Calu3 (cell line): Measurements from ENCODE around the gene GGT7. TPM values are rescaled to one million over a fixed set of nuclear protein-coding genes. Genes with fewer than 3 reads are reported as not detected.

ENCODE experiments used
- BruUV-seq: library from RNA; stranded (reverse); fragments of 400-500 nt; replicated peaks from 2 replicates; lab custom pipeline; 2021; lab: Mats Ljungman, UMichigan
- CTCF ChIA-PET: fragments of 300-600 bp; sonication (Branson Sonifier 250); formaldehyde crosslinking; loops from one replicate; lab custom pipeline; 2022; ENCODE audit warnings: antibody characterized with exemption; lab: Charles Lee
- DNase-seq: peaks from one replicate; pipeline ENCODE4 v3.0.0; 2022
- H3K27ac Mint-ChIP-seq: one replicate; pipeline ENCODE4 v1.8.0; 2022; ENCODE audit warnings: mixed read lengths; ENCODE audit not compliant: unreplicated experiment
- H3K27me3 Mint-ChIP-seq: one replicate; pipeline ENCODE4 v1.8.0; 2022; ENCODE audit warnings: mixed read lengths; ENCODE audit not compliant: unreplicated experiment
- H3K36me3 Mint-ChIP-seq: one replicate; pipeline ENCODE4 v1.8.0; 2022; ENCODE audit warnings: mild to moderate bottlenecking, moderate library complexity, mixed read lengths; ENCODE audit not compliant: insufficient read depth, unreplicated experiment
- H3K4me1 Mint-ChIP-seq: one replicate; pipeline ENCODE4 v1.8.0; 2022; ENCODE audit warnings: mild to moderate bottlenecking, low read depth, mixed read lengths; ENCODE audit not compliant: unreplicated experiment
- H3K4me3 Mint-ChIP-seq: one replicate; pipeline ENCODE4 v1.8.0; 2022; ENCODE audit warnings: mild to moderate bottlenecking, low read depth, moderate library complexity, mixed read lengths; ENCODE audit not compliant: unreplicated experiment
- H3K9me3 Mint-ChIP-seq: one replicate; pipeline ENCODE4 v1.8.0; 2022; ENCODE audit warnings: low read depth, mixed read lengths; ENCODE audit not compliant: unreplicated experiment
- intact Hi-C: fragments of 100-400 bp; cut with micrococcal nuclease; formaldehyde crosslinking; loops from one replicate; pipeline ENCODE4 v1.10.0; 2022; ENCODE audit not compliant: unreplicated experiment
- total RNA-seq: library from RNA; stranded (reverse); gene quantifications from 2 replicates; pipeline ENCODE4 v1.2.3, GENCODE V29; 2022
- TF ChIP-seq, protein P1 (sequence below): fragments of 200-600 bp; IDR thresholded peaks from one replicate; pipeline ENCODE4 v1.8.0; 2022; ENCODE audit warnings: antibody characterized with exemption; ENCODE audit not compliant: unreplicated experiment

The GGT7 gene
- total RNA-seq, 1 experiment from 2014 or later, result 16.2 TPM

DNA sequence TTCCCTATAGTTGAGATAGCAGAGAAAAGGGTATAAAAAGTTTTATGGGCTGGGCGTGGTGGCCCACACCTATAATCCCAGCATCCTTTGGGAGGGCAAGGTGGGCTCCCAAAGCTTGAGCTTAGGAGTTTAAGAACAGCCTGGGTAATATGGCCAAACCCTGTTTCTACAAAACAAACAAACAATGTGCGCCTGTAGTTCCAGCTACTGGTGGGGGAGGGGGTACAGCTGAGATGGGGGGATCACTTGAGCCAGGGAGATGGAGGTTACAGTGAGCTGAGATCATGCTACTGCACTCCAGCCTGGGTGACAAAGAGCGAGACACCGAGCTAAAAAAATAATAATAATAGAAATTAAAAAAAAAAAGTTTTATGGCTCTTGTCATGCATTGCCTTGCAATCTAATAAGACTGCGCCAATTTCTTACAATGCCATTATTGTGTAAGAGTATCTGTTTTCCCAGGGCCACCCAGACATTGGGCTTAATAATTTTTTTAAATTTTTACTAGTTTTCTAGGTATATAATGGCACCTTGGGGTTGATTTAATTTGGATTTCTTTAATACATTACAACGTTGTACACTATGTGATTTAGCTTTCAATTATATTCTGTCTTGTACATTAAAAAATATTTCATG lies 7.7 kb upstream of the GGT7 start:
- H3K4me1 Mint-ChIP-seq, result peaks cover 25% of the 10 kb centered on the region
- no peak overlapping the region for H3K4me3 Mint-ChIP-seq
- peaks cover 19% of the 10 kb centered on the region for H3K36me3 Mint-ChIP-seq
- no peaks in the 10 kb centered on the region for H3K9me3 Mint-ChIP-seq
- intact Hi-C loops, result no loop called here
- no peak for DNase-seq
- no peak overlapping the region for H3K27ac Mint-ChIP-seq
- BruUV-seq, result no TSS peak
- no peaks in the 10 kb centered on the region for H3K27me3 Mint-ChIP-seq
- CTCF ChIA-PET, result interaction anchor here (0.6 to 1.6 kb wide), 5 partner anchors 11 to 574 kb away, joined by 3 to 12 read pairs (median 5); no protein-coding TSS in a partner anchor
- TF ChIP-seq, protein P1, sequence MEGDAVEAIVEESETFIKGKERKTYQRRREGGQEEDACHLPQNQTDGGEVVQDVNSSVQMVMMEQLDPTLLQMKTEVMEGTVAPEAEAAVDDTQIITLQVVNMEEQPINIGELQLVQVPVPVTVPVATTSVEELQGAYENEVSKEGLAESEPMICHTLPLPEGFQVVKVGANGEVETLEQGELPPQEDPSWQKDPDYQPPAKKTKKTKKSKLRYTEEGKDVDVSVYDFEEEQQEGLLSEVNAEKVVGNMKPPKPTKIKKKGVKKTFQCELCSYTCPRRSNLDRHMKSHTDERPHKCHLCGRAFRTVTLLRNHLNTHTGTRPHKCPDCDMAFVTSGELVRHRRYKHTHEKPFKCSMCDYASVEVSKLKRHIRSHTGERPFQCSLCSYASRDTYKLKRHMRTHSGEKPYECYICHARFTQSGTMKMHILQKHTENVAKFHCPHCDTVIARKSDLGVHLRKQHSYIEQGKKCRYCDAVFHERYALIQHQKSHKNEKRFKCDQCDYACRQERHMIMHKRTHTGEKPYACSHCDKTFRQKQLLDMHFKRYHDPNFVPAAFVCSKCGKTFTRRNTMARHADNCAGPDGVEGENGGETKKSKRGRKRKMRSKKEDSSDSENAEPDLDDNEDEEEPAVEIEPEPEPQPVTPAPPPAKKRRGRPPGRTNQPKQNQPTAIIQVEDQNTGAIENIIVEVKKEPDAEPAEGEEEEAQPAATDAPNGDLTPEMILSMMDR, result no peak

GRCh38 chr20:34876406-34877282 lies 4.0 kb upstream of the GGT7 start, which contains the start of gene ACSS2:
TSS of gene ACSS2 (plus strand) at chr20:34876612. CDS start at chr20:34876646, 34 bp downstream.
- Mint-ChIP-seq H3K9me3 (no peaks in the 10 kb centered on the region), H3K36me3 (peaks cover 32% of the 10 kb centered on the region), H3K4me3 (peak within 1 kb of the TSS; percentile 85), H3K4me1 (peaks cover 49% of the 10 kb centered on the region), H3K27me3 (peaks cover 28% of the 10 kb centered on the region), H3K27ac (peak within 1 kb of the TSS; percentile 93)
- peak; percentile 17 for DNase-seq
- intact Hi-C loops, result loop anchor here (10.0 kb wide), 1 partner anchor 218 kb away; the partner anchor contains the start of gene TRPC4AP
- no TSS peak for BruUV-seq
- CTCF ChIA-PET, result interaction anchor here (0.5 to 5.9 kb wide), 23 partner anchors 9 to 268 kb away, joined by 3 to 107 read pairs (median 5); partner anchors contain the start of genes GSS, MYH7B and TRPC4AP
- TF ChIP-seq, protein P1, result no peak

DNA sequence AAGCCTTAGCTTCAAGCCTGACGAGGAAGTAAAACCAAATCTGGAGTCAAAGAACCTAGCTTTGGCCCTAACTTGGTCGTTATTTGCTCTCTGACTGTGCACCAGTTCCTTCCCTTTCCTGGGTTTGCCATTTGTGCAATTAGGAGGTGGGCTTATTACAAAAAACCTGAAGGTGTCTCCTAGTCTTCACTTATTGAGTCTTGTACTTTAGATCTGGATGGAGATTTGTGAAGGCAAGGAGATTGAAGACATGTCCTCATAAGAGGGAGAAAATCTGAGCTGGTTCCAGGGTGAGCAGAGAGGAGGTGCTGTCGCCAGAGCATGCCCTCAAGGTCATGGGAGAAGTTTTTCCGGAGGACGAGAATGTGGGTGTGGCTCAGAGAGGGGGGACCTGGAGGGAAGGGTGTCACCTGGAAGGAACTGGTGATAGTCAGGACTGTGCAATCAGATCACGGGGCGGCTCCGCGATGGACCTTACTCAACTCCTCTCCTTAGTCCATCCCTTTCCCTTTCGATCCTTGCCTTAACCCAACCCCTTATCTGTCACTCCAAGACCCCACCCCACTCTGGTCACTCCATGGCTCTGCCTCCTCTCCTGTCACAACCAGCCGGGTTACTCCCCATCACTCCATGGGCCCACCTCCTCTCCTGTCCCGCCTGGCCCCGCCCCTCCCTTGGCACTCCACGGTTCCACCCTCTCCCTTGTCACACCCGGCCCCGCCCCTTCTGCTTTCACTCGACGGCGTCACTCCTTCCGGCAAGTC lies 3.2 kb upstream of the GGT7 start:
- BruUV-seq, result TSS peak; percentile 49
- H3K36me3 Mint-ChIP-seq, result peaks cover 32% of the 10 kb centered on the region
- peak overlapping the region; percentile 93 for H3K27ac Mint-ChIP-seq
- intact Hi-C loops, result loop anchor here (10.0 kb wide), 1 partner anchor 219 kb away; the partner anchor contains the start of gene TRPC4AP
- DNase-seq, result peak; percentile 100
- peaks cover 36% of the 10 kb centered on the region for H3K27me3 Mint-ChIP-seq
- H3K4me1 Mint-ChIP-seq, result peaks cover 58% of the 10 kb centered on the region
- TF ChIP-seq, protein P1, result no peak
- H3K4me3 Mint-ChIP-seq, result peak overlapping the region; percentile 85
- H3K9me3 Mint-ChIP-seq, result no peaks in the 10 kb centered on the region
- CTCF ChIA-PET, result interaction anchor here (0.5 to 5.9 kb wide), 25 partner anchors 10 to 581 kb away, joined by 3 to 107 read pairs (median 5); partner anchors contain the start of genes GSS, MYH7B and TRPC4AP
